SIG-M5 treated with dmso at 0.1 percent for 504 hours (cell line): ENCODE results near the gene SORL1.
"Not testable (repeated sequence)": the region's sequence is repeated elsewhere in the genome, so short reads cannot be mapped to it uniquely, and the experiment has no call there.

Source experiments
- DNase-seq: peaks from one replicate; lab custom pipeline; 2025; ENCODE audit not compliant: unreplicated experiment; lab: John Stamatoyannopoulos, UW

SORL1 gene

DNA sequence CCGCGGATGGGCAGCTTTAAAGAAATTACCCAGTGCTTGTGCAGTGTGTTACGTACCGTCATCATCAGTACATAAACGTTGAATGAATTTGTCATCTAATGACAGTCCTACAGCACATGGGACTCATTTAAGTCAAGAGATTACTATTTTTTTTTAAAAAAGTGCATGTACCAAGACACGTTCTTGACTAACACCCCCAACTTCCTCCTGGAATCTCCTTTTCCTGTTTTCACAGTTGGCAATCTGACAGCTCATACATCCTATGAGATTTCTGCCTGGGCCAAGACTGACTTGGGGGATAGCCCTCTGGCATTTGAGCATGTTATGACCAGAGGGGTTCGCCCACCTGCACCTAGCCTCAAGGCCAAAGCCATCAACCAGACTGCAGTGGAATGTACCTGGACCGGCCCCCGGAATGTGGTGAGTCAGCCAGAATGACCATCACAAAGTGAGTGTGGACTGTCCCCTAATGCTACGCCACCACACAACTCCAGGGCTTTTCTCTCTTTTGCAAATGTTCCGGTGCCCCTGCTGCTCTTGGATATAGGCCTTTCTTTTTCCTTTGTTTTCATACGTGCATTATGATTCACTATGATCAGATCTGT is 162.6 kb downstream of the SORL1 start:
- no peak for DNase-seq

DNA sequence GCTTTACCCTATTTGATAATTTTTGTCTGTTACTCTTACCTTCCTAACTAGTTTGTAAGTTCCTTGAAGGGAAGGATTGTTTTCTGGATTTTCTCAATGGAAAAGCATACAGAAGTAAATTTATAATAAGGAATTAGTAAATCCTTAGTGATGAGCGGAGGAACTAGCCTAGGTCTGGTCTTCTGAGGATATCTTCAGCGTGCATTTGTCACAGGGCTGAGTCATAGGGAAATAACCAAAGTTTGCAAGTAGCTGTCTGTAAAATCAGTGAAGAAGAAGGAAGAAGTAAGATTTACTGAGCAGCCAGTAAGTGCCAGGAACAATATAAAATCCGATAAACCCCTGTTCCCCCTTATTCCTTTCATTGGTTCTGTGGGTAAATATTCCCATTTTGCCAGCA is 163.4 kb downstream of the SORL1 start:
- no peak for DNase-seq

DNA sequence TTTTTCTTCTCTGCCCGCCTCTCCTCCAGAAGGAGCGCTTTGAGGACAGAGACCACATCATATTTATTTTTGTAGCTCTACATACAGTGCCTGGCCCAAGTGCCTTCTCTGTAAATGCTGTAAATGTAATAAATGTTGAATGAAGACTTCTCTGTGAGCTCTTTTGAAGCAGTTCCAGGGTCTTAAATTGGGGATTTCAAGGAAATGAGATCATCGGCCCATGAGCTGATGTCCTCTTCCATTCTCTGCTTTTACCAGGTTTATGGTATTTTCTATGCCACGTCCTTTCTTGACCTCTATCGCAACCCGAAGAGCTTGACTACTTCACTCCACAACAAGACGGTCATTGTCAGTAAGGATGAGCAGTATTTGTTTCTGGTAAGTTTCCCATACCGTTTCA is 166.4 kb downstream of the SORL1 start:
- no peak for DNase-seq

DNA sequence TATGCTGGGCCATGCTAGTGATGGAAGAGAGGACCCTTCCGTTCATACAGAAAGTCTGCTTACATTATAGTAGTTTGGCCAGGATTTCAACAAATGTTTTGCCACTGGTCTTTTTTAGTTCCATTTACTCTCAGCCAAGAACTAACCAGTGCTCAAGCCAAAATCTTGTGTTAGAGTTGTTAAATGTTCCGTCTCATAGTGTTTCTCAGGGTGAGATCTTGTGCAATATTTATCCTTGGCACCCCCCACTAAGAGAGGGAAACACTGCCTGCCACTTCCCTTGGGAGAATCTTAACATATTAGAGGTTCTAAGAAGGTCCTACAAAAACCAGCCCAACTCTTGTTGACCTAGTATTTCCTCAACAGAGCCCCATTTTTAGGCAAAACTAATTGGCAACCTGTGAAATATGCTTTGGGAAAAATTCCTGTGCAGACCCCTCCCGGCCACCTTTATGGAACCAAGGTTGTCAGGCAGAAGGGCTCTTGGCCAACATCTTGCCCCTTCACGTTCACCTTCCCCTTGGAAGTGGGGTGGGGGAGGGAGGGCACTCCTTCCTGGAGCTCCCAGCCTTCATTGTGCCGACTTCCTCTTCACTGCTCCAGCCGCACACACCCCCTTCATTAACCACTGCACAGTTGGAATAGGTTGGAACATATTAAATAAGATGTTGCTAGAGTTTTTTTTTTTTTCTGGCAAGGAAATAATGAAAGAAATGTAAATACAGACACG is 173.8 kb downstream of the SORL1 start:
- no peak for DNase-seq

DNA sequence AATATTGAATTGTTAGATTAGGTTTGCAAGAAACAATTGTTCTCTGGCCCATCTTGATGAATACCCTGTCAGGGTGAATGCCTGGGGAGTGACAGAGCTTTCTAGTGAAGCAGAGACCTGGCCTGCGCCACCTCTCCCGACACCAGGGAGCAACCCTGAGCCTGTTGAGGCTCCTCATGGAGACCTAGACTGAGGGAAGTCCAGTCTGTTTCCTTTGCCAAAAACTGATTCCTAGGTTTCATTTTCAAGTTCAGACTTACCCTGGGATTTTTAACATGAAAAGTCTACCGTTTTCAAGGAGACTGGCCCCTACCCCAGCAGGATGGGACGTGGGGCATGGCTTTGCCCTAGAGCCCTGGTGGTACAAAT is 174.4 kb downstream of the SORL1 start:
- DNase-seq = no peak

DNA sequence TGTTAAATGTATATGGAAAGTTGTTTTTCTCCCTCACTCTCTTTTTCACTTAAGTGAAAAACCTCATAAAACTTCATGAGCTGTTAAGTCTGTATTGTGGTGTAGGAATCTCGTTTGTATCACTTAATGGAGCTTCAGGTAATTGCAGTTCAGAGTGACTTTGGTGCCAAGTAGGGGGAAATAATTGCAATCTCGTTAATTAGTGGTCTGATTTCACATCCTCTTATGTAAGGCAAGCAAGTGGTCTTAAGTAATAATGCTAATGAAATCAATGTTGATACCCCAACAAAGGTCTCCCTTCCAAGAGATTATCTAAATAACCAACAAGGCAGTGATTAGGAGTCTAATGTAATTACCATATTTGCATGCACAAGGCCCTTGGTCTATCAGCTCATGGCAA is 174.9 kb downstream of the SORL1 start:
- no peak for DNase-seq

DNA sequence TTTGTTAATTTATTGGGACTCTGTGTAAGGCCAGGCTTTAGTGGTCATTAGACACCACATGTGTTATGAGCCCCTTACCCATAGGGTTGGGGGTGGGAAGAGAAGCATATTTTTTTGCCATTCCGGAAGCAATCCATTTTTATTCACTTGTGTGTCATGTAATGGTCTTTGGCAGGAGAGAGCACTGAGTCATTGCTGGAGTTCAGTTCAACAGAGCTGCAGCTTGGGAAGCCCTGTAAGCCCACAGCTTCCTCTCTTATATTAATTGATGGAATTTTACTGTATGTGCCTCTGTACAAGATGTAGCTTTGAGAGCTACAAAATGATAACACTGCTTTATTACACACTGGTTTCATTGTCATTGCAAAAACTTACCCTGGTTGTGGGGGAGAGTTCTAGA is 177.9 kb downstream of the SORL1 start:
- no peak for DNase-seq

DNA sequence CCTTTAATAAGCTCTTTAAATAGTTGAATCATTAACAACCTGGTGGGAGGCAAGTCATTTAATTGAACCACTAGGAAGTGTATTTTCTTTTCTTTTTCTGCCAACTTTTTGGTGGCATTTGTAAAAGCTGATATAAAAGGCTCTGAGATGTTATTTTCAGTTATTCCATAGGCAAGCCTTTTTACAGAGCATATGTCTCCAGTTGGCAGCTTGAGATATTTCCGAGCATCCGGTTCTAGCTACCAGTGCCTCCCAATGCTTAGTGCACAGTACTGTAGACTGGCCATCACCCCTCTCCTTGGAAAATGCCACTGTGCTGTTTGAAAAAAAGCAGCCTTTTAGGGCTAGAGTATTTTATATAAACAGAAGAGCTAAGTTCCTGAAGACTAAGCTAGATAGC is 179.3 kb downstream of the SORL1 start:
- DNase-seq = no peak

DNA sequence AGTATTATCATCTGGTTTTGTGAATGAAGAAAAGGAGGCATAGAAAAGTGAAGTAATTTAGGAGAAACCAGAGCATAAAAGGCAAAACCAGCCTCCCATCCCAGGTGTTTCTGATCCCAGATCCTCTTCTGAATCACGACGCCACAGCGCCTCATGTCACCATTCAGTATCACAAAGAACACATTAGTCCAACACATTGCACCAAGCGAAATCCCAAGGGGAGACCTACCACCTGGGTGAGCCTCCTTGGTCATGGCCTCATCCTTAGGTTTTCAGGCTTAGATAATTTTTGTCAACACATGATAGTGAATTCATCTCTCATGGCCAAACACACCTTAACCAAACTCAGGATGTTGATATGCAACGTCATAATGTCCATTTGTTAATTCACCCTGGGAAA is 182.2 kb downstream of the SORL1 start:
- DNase-seq = no peak

DNA sequence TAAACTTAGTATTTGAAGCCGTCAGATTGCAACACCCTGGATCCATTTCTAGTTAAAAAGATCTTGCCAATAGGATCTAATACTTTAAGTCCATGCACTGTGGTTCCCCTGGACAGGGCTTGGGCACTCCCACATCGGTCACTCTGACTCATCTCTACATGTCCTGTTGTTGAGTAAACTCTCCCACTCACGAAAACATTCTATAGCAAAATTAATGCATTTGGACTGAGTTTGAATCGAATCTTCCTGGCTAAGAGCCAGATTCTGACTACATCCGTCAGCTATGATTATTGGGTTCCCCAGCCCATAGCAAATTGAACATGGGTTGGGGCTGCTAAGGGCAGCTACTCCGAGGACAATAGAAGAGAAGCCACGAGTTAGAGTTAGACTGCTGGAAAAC is 182.8 kb downstream of the SORL1 start:
- DNase-seq = no peak

DNA sequence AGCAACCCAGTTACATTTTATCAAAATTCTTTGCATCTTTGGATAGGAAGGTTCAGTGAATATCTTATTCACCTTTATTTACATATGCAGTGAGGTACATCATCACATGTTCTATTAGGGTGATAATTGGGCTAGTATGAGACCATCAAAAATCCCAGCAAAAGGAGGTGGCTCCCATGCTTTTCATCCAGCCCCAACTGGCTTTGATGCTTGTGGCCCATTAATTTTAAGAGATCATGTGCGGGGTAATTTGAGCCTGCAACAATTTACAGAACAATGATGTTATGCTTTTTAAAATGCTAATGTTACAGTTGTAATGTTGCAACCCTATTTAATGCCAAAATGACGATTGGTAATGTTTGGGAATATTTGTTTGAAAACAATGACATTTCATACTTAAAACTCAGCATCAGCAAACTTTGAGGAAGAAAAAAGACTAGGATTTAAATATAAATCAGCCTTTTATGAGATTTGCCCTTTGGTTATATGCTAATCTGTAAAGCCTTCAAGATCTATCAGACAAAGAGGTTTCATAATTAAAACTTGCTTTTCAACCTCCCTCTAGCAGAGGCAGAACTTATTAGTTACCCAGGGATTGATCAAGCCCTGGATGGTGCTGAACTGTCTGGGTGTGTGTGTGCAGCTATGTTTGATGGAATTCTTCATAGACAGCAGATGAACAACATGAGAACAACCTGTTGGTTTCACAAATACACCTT is 184.1 kb downstream of the SORL1 start:
- no peak for DNase-seq

DNA sequence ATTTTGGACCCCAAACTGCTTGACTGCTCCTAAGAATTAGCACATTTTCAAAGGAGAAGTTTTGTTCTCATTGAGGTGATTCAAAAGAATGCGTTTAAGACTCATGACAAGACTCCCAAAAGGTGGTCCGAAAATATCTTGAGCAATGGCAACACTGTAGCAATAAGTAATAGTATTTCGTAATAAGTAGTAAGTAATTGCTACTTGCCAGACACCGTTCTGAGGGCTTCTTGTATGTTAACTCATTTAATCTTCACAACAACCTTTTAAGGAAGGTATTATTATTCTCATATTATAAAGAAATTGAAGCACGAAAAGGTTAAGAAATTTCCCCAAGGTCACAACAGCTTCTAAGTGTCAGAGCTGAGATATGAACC is 184.7 kb downstream of the SORL1 start:
- no peak for DNase-seq

DNA sequence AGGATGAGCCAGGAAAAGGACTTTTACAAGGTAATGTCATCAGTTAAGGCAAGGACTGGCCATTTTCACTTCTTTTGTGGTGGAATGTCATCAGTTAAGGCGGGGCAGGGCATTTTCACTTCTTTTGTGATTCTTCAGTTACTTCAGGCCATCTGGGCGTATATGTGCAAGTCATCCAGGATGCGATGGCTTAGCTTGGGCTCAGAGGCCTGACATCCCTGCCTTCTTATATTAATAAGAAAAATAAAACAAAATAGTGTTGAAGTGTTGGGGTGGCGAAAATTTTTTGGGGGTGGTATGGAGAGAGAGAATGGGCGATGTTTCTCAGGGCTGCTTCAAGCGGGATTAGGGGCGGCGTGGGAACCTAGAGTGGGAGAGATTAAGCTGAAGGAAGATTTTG is 185.5 kb downstream of the SORL1 start:
- not testable (repeated sequence) for DNase-seq

DNA sequence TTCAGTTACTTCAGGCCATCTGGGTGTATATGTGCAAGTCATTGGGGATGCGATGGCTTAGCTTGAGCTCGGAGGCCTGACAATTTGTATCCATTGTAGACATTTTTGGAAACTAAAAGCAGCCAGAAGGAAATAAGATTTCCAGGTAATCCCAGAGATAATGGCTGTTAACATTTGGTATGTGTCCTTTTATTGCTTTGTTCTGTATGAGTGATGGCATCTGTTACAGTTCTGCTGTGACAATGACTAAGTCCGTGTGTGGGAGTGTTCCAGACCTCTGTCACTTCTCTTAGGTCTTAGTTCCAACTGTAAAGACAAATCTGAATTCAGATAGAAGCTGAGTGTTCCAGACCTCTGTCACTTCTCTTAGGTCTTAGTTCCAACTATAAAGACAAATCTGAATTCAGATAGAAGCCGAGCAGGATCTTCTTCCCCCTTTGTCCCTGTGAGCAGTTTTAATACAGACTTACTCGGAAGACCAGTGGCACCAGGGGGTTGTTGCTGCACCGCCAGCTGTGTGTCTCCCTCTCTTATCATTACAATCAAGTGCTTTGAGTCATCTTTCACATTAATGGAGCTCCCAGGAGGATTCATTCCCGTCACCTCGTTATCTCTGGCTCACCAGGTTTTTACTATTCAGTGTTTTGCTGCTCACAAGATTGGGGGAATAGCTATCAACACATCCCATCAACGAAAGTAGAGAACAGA is 191.5 kb downstream of the SORL1 start:
- DNase-seq = no peak

DNA sequence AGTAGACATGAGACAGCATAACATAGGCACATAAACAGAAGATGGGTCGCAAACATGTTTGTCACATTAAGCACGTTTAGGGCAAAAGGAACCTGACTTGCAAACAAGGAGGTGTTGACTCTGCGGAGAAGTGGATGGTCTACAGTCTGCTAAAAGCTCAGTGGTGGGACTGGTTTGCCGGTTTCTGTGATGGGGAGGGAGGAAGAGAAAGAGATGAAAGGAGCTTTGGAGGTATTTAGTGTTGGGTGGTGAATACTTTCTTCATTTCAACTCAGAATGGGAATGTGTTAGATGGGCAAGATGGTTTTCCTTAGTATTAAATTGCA is 192.0 kb downstream of the SORL1 start:
- DNase-seq = no peak

DNA sequence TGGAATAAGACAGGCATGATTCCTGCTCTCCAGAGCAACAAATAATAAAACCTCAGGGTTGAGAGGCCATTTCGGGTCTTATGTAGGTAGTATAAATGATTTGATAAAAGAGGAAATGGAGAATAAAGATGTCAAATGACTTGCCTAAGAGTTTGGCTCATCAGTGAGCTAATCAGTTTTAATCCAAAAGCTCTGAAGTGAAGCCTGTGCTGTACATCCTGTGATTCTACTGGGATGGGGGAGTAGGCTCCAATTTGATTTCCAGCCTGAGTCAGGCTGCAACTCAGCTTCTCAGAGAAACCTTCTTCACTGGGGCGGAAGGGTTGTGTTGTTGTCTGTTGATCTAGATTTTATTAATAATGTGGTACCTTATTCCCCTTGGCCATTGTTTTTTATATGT is 192.9 kb downstream of the SORL1 start:
- DNase-seq = no peak

DNA sequence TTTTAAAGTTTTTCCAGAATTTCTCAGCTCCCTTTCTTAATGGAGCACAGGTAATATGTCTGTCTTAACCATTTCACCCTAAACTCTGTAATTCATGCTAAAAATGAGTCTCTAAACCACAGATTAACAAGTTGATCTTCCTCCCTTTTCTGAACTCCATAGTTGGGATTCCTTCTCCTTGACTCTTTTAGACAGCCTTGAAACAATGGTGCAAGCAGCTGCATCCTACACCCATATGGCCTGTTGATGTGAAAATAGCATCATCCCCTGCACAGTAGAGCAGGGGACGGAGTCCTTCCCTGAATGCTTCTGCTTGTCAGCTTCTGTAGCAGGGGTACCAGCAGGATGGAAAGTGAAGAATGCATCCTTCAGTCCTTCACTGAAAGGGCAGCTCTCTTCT is 193.5 kb downstream of the SORL1 start:
- DNase-seq = no peak

DNA sequence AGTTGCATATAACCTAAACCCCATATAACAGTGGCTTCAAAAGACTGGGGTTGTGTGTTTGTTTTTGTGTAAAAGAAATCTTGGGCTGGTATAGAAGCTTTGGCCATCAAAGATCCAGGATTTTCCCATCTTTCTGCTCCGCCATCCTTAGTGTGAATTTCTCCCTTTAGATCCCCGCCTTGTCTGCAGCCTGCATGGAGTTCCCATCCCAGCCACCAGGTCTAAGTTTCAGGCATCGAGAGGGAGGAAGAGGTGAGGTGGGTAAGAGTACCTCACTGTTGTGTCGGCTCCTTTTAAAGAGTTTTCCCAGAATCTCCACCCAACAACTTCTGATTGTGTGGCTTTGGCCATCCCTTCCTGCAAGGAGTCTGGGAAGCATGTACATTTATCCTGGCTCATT is 196.2 kb downstream of the SORL1 start:
- DNase-seq = no peak

DNA sequence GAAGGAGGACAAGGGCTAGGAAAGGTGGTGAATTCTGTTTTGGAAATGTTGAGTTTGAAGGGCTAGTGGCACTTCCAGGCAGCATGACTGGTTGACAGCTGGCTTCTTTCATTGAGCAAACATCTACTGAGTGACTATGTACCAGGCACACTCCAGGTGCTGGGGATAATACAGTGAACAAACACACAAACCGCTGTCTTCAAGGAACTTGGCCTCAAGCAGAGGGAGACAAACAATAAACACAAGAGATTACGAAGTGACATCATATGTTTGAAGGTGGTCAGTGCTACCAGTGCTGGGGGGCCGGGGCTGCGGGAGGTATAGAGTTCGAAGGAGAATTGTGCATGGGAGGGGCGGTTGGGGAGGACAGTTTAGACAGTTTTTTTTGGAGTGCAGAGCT is 197.7 kb downstream of the SORL1 start:
- DNase-seq = no peak

DNA sequence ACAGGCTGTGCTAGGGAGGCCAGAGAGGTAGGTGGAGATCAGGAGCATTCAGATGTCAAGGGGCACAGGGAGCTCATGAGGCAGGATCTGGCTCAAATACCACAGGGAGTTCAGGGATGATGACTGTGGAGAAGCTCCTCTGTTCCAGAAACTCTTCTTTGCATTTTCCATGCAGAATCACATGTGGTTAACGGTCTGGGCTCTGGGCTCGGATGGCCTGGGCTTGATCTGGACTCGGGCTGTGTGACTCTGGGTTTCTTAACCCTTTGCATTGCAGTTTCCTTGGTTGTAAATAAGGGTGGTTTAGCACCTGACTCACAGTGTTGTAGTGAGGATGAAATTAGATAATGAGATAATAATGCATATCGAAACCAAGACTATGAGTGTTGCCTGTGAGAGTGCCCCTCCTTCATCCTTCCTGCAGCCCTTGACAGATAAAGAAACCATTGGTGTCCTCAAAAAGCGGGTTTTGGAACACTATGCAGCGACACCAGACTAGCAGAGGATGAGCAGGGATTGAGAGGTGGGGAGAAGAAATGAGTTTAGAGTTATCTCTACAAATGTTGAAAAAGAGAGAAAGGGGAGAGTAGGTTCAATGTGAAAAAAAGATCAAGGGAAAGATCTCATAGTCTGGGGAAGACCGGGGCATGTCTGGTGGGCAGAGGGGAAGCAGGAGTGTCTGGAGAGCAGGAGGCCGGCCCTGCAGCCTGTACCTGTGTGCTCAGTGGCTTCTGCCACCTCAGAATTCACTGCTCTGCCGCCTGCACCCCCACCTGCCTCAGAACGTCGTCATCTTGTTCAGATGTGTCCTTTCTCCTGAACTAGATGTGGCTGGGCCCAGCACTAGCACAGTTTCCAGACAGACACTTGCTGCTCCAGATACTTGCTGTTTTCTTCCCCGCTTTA is 198.5 kb downstream of the SORL1 start:
- DNase-seq = no peak

DNA sequence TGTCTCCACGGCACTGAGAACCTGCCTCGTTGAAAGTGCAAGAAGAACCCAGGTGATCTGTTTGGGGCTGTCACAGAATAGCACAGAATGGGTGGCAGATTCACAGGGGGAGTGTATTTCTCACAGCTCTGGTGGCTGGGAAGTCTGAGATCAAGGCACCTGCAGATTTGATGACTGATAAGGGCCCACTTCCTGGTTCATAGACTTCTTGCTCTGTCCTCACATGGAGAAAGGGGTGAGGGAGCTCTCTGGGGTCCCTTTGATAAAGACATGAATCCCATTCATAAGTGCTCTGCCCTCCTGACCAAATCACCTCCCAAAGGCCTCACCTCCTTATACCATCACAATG is 199.1 kb downstream of the SORL1 start:
- no peak for DNase-seq
